Effector CD8-positive, alpha-beta T cell (primary cell): ENCODE measurements around the gene DIDO1.
"Not testable (repeated sequence)": the region's sequence is repeated elsewhere in the genome, so short reads cannot be mapped to it uniquely, and the experiment has no call there.

Source experiments
- DNase-seq: peaks from one replicate; lab custom pipeline; 2025; lab: John Stamatoyannopoulos, UW

Gene DIDO1

GRCh38 chr20:62962891-62963613, 36.7 kb upstream of the DIDO1 start:
- DNase-seq, result no peak

GRCh38 chr20:62962221-62962879, 36.0 kb upstream of the DIDO1 start:
- no peak for DNase-seq

GRCh38 chr20:62961799-62962198, 35.5 kb upstream of the DIDO1 start:
- DNase-seq, result no peak

GRCh38 chr20:62961310-62961783, 35.0 kb upstream of the DIDO1 start:
- DNase-seq, result no peak

GRCh38 chr20:62960446-62961309, 34.4 kb upstream of the DIDO1 start:
- not testable (repeated sequence) for DNase-seq

GRCh38 chr20:62959998-62960436, 33.7 kb upstream of the DIDO1 start:
- no peak for DNase-seq

GRCh38 chr20:62959101-62959971, 33.0 kb upstream of the DIDO1 start:
- no peak for DNase-seq

- DNase-seq, result no peak
These were observed 32.2 kb upstream of the DIDO1 start for GRCh38 chr20:62958388-62959100.

- no peak for DNase-seq
These were observed 31.1 kb upstream of the DIDO1 start for GRCh38 chr20:62957136-62958117.

- DNase-seq, result no peak
These were observed 30.3 kb upstream of the DIDO1 start for GRCh38 chr20:62956387-62957135.

- DNase-seq, result no peak
These were observed 29.4 kb upstream of the DIDO1 start for GRCh38 chr20:62955519-62956386.

- peak; percentile 45 for DNase-seq
These were observed 27.8 kb upstream of the DIDO1 start for GRCh38 chr20:62953839-62954703.

GRCh38 chr20:62952968-62953838, 26.9 kb upstream of the DIDO1 start:
- DNase-seq, result no peak

- DNase-seq, result peak; percentile 34
These were observed 26.2 kb upstream of the DIDO1 start, which contains the start of gene SLC17A9 for GRCh38 chr20:62952373-62952967. Gene SLC17A9 (plus strand): TSS chr20:62952709. CDS start chr20:62952831, 122 bp downstream.

GRCh38 chr20:62951896-62952372, 25.6 kb upstream of the DIDO1 start:
- DNase-seq, result no peak
